ENCODE measurements around the gene ZNF217.
A peak's percentile ranks its signal among the peaks of the same experiment; 100 is the strongest.
"Not testable (repeated sequence)": the region's sequence is repeated elsewhere in the genome, so short reads cannot be mapped to it uniquely, and the experiment has no call there.

The ZNF217 gene

GRCh38 chr20:53635221-53635620 is 41.6 kb upstream of the ZNF217 start:
- DNase-seq (ENCODE audit: low read depth): peak; percentile 6
- no peak for TF ChIP-seq CTCF (conservative IDR thresholded peaks at IDR 0.05; ENCODE audit: low read length)
- no peak overlapping the region for H3K4me3 ChIP-seq (ENCODE audit: low read length)

DNA sequence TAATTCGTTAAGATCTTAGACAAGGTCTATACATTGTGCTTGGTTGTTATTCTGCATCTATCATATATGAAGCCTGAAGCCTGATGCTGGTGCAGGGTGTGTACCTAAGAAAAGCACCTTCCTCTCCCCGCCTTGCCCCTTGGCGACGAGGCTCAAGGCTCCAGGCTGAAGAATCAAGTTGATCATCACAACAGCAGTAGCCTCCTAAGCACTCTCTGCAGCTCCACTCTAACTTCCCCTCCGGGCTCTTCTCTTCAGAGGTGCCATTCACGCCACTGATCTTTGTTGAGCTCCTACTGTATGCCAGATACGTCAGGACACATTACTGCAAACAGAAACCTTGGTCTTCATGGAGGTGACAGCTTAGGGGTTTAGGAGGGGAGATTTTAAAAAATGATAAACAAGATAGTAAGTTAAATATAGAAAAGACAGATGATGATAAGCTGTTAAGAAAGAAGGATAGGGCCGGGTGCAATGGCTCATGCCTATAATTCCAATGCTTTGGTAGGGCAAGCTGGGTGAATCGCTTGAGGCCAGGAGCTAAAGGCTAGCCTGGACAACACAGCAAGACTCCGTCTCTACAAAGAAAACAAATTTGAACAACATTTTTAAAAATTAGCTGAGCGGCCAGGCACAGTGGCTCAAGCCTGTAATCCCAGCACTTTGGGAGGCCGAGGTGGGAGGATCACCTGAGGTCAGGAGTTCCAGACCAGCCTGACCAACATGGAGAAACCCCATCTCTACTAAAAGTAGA is 38.4 kb upstream of the ZNF217 start:
- H3K4me3 ChIP-seq (ENCODE audit: low read length): no peak overlapping the region
- TF ChIP-seq CTCF (conservative IDR thresholded peaks at IDR 0.05; ENCODE audit: low read length): no peak

GRCh38 chr20:53629436-53629835 is 35.8 kb upstream of the ZNF217 start:
- no peak for DNase-seq (ENCODE audit: low read depth)
- no peak overlapping the region for H3K4me3 ChIP-seq (ENCODE audit: low read length)
- TF ChIP-seq CTCF (conservative IDR thresholded peaks at IDR 0.05; ENCODE audit: low read length): no peak

More for the DNA sequence above, 38.4 kb upstream of the ZNF217 start:
- no peak for DNase-seq (ENCODE audit: low read depth)

- not testable (repeated sequence) for DNase-seq (ENCODE audit: low read depth); H3K4me3 ChIP-seq (ENCODE audit: low read length)
Observed at GRCh38 chr20:53628758-53629157, 35.1 kb upstream of the ZNF217 start.

GRCh38 chr20:53628076-53628475 is 34.4 kb upstream of the ZNF217 start:
- no peak for DNase-seq (ENCODE audit: low read depth)
- no peak overlapping the region for H3K4me3 ChIP-seq (ENCODE audit: low read length)
- no peak for TF ChIP-seq CTCF (conservative IDR thresholded peaks at IDR 0.05; ENCODE audit: low read length)

DNA sequence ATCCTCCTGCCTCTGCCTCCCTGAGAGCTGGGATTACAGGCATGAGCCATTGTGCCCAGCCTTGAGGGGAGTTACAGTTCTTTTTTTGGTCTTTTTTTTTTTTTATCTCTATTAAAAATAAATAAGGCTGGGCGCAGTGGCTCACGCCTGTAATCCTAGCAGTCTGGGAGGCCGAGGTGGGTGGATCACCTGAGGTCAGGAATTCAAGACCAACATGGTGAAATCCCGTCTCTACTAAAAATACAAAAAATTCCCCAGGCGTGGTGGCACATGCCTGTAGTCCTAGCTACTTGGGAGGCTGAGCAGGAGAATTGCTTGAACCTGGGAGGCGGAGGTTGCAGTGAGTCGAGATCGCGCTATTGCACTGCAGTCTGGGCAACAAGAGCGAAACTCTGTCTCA is 33.4 kb upstream of the ZNF217 start:
- DNase-seq (ENCODE audit: low read depth): not testable (repeated sequence)

GRCh38 chr20:53626584-53626983 is 32.9 kb upstream of the ZNF217 start:
- DNase-seq (ENCODE audit: low read depth): no peak
- H3K4me3 ChIP-seq (ENCODE audit: low read length): no peak overlapping the region
- no peak for TF ChIP-seq CTCF (conservative IDR thresholded peaks at IDR 0.05; ENCODE audit: low read length)

More for the DNA sequence above, 33.4 kb upstream of the ZNF217 start:
- H3K4me3 ChIP-seq (ENCODE audit: low read length): not testable (repeated sequence)

GRCh38 chr20:53625311-53626129 is 31.9 kb upstream of the ZNF217 start:
- DNase-seq (ENCODE audit: low read depth): no peak
- no peak overlapping the region for H3K4me3 ChIP-seq (ENCODE audit: low read length)
- TF ChIP-seq CTCF (conservative IDR thresholded peaks at IDR 0.05; ENCODE audit: low read length): no peak

DNA sequence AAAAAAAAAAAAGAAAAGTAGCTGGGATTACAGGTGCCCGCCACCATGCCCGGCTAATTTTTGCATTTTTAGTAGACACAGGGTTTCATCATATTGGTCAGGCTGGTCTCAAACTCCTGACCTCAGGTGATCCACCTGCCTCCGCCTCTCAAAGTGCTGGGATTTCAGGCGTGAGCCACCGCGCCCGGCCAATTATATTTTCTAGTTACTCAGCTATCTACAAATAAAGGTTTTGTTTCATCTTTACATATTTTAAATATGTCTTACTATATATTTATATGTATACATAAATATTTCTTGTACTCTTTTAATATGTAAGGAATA is 31.2 kb upstream of the ZNF217 start:
- DNase-seq (ENCODE audit: low read depth); H3K4me3 ChIP-seq (ENCODE audit: low read length): not testable (repeated sequence)

All from AG10803 (cell line).